IMR-90 (cell line): ENCODE measurements around the gene FNDC3A. TPM values are rescaled to one million over a fixed set of nuclear protein-coding genes. Genes with fewer than 3 reads are reported as not detected.

ENCODE experiments used
- ATAC-seq: fragments of 200-7000 bp; cut with Tn5 transposase; 2 replicates; pipeline ENCODE4 v1.9.1; 2020; ENCODE audit warnings: low read depth, mild to moderate bottlenecking, moderate library complexity
- BruUV-seq: library from RNA; stranded (reverse); fragments of 400-500 nt; replicated peaks from 2 replicates; lab custom pipeline; 2021; lab: Mats Ljungman, UMichigan
- CTCF ChIA-PET: fragments of 300-600 bp; formaldehyde crosslinking; extraction: SDS; loops from one replicate; lab custom pipeline; 2021; ENCODE audit warnings: antibody characterized with exemption; lab: Yijun Ruan, JAX
- POLR2A ChIA-PET: fragments of 300-600 bp; sonication (Branson Sonifier 250); formaldehyde crosslinking; loops from one replicate; lab custom pipeline; 2022; ENCODE audit warnings: antibody characterized with exemption; ENCODE audit not compliant: unreplicated experiment; lab: Charles Lee
- DNase-seq: peaks from one replicate; pipeline ENCODE4 v3.0.0; 2013
- H2AFZ ChIP-seq: replicated peaks from 2 replicates; pipeline ENCODE3; 2013; ENCODE audit warnings: low read length, mild to moderate bottlenecking; ENCODE audit not compliant: poor library complexity
- H2AK5ac ChIP-seq: 2 replicates; pipeline ENCODE4 v1.6.1; 2013; ENCODE audit warnings: low read depth, low read length, inconsistent platforms
- H2AK9ac ChIP-seq: replicated peaks from 2 replicates; pipeline ENCODE3; 2013; ENCODE audit warnings: mild to moderate bottlenecking, low read depth, low read length, moderate library complexity; ENCODE audit not compliant: poor library complexity
- H2BK120ac ChIP-seq: 2 replicates; pipeline ENCODE4 v1.6.1; 2013; ENCODE audit warnings: low read depth, low read length, inconsistent platforms
- H2BK15ac ChIP-seq: 3 replicates; pipeline ENCODE4 v1.6.1; 2013; ENCODE audit warnings: low read depth, low read length, inconsistent platforms
- H2BK20ac ChIP-seq: 2 replicates; pipeline ENCODE4 v1.6.1; 2013; ENCODE audit warnings: low read depth, mild to moderate bottlenecking, inconsistent platforms, low read length, moderate library complexity
- H2BK5ac ChIP-seq: 2 replicates; pipeline ENCODE4 v1.6.1; 2013; ENCODE audit warnings: mild to moderate bottlenecking, low read depth, low read length, inconsistent platforms; ENCODE audit not compliant: poor library complexity, severe bottlenecking
- H3K14ac ChIP-seq: replicated peaks from 2 replicates; pipeline ENCODE4 v1.6.1; 2013; ENCODE audit warnings: low read depth, low read length, inconsistent platforms
- H3K18ac ChIP-seq: 2 replicates; pipeline ENCODE4 v1.6.1; 2013; ENCODE audit warnings: low read depth, low read length, control low read depth
- H3K23ac ChIP-seq: 2 replicates; pipeline ENCODE4 v1.6.1; 2013; ENCODE audit warnings: low read depth, low read length, inconsistent platforms
- H3K27ac ChIP-seq: 2 replicates; pipeline ENCODE4 v1.5.1; 2013; ENCODE audit warnings: mild to moderate bottlenecking, control low read depth, low read length; ENCODE audit not compliant: insufficient read depth
- H3K27me3 ChIP-seq: 2 replicates; pipeline ENCODE4 v1.6.1; 2013; ENCODE audit warnings: low read length; ENCODE audit not compliant: control insufficient read depth, insufficient read depth
- H3K36me3 ChIP-seq: 2 replicates; pipeline ENCODE4 v1.6.1; 2013; ENCODE audit warnings: low read length, mixed read lengths; ENCODE audit not compliant: control insufficient read depth, insufficient read depth
- H3K4ac ChIP-seq: 2 replicates; pipeline ENCODE4 v1.6.1; 2013; ENCODE audit warnings: low read depth, low read length, inconsistent platforms
- H3K4me1 ChIP-seq: 2 replicates; pipeline ENCODE4 v1.6.1; 2013; ENCODE audit warnings: low read length, mixed read lengths; ENCODE audit not compliant: control insufficient read depth, insufficient read depth
- H3K4me2 ChIP-seq: 2 replicates; pipeline ENCODE4 v1.6.1; 2013; ENCODE audit warnings: low read depth, mild to moderate bottlenecking, control low read depth, low read length, moderate library complexity
- H3K4me3 ChIP-seq: 2 replicates; pipeline ENCODE4 v1.5.1; 2013; ENCODE audit warnings: low read depth, mild to moderate bottlenecking, control low read depth, low read length, moderate library complexity; ENCODE audit not compliant: insufficient read depth
- H3K56ac ChIP-seq: 2 replicates; pipeline ENCODE4 v1.6.1; 2013; ENCODE audit warnings: low read length, inconsistent platforms; ENCODE audit not compliant: insufficient read depth; ENCODE audit errors: extremely low read depth
- H3K79me1 ChIP-seq, 2 experiments: 2 replicates each; pipeline ENCODE4 v1.6.1; 2013; ENCODE audit warnings: low read length in 2 of 2, inconsistent platforms in 1 of 2, low read depth in 1 of 2
- H3K9ac ChIP-seq: 2 replicates; pipeline ENCODE4 v1.6.1; 2013; ENCODE audit warnings: low read depth, low read length, control low read depth
- H3K9me1 ChIP-seq: 2 replicates; pipeline ENCODE4 v1.6.1; 2013; ENCODE audit warnings: low read length, inconsistent platforms; ENCODE audit not compliant: insufficient read depth
- H3K9me3 ChIP-seq: 2 replicates; pipeline ENCODE4 v1.6.1; 2013; ENCODE audit warnings: low read length; ENCODE audit not compliant: control insufficient read depth, insufficient read depth
- H4K20me1 ChIP-seq: 2 replicates; pipeline ENCODE4 v1.6.1; 2013; ENCODE audit warnings: low read length, inconsistent platforms; ENCODE audit not compliant: insufficient read depth
- H4K5ac ChIP-seq: 2 replicates; pipeline ENCODE4 v1.6.1; 2013; ENCODE audit warnings: mild to moderate bottlenecking, low read depth, low read length, control low read depth
- H4K8ac ChIP-seq, 2 experiments: 2 replicates each; pipeline ENCODE4 v1.6.1; 2013; ENCODE audit warnings: low read depth in 2 of 2, low read length in 2 of 2, control low read depth in 1 of 2, inconsistent platforms in 1 of 2
- H4K91ac ChIP-seq: 2 replicates; pipeline ENCODE4 v1.6.1; 2013; ENCODE audit warnings: low read depth, low read length, inconsistent platforms; ENCODE audit not compliant: insufficient read depth
- BHLHE40 ChIP-seq: fragments of 150-350 bp; IDR thresholded peaks from 2 replicates; pipeline ENCODE4 v1.6.1; 2016; ENCODE audit warnings: mild to moderate bottlenecking, low read depth, low read length
- CEBPB ChIP-seq: IDR thresholded peaks from 2 replicates; pipeline ENCODE4 v1.6.1; 2012; ENCODE audit warnings: low read depth, low read length, improper control_type of control experiment
- CHD1 ChIP-seq: IDR thresholded peaks from 2 replicates; pipeline ENCODE4 v1.6.1; 2012; ENCODE audit warnings: low read depth, low read length, improper control_type of control experiment
- FOS ChIP-seq: fragments of 150-350 bp; IDR thresholded peaks from 2 replicates; pipeline ENCODE4 v1.6.1; 2016; ENCODE audit warnings: low read depth, low read length
- MAFK ChIP-seq: IDR thresholded peaks from 2 replicates; pipeline ENCODE4 v1.6.1; 2012; ENCODE audit warnings: low read depth, low read length, improper control_type of control experiment
- MAZ ChIP-seq: IDR thresholded peaks from 2 replicates; pipeline ENCODE4 v1.6.1; 2012; ENCODE audit warnings: low read depth, mild to moderate bottlenecking, low read length, improper control_type of control experiment, moderate library complexity, borderline replicate concordance
- MXI1 ChIP-seq: IDR thresholded peaks from 2 replicates; pipeline ENCODE4 v1.6.1; 2012; ENCODE audit warnings: low read depth, mild to moderate bottlenecking, low read length, moderate library complexity, borderline replicate concordance
- NFE2L2 ChIP-seq: fragments of 150-350 bp; IDR thresholded peaks from 2 replicates; pipeline ENCODE4 v1.6.1; 2016; ENCODE audit warnings: low read depth, mild to moderate bottlenecking, low read length
- POLR2A ChIP-seq: IDR thresholded peaks from 2 replicates; pipeline ENCODE4 v1.6.1; 2012; ENCODE audit warnings: mild to moderate bottlenecking, low read depth, low read length
- RAD21 ChIP-seq: IDR thresholded peaks from 2 replicates; pipeline ENCODE4 v1.6.1; 2012; ENCODE audit warnings: low read length, improper control_type of control experiment
- RCOR1 ChIP-seq: IDR thresholded peaks from 2 replicates; pipeline ENCODE4 v1.6.1; 2012; ENCODE audit warnings: mild to moderate bottlenecking, low read length, improper control_type of control experiment; ENCODE audit not compliant: insufficient replicate concordance
- RFX5 ChIP-seq: IDR thresholded peaks from 2 replicates; pipeline ENCODE4 v1.8.0; 2012; ENCODE audit warnings: low read depth, mild to moderate bottlenecking, low read length, moderate library complexity
- SMC3 ChIP-seq: fragments of 150-350 bp; IDR thresholded peaks from 2 replicates; pipeline ENCODE4 v1.6.1; 2016; ENCODE audit warnings: low read depth, mild to moderate bottlenecking, antibody characterized with exemption, low read length, moderate library complexity
- WGBS, 2 experiments: methylation state at CpG; one replicate each; pipeline versions ENCODE4 v1.1.5 to v1.1.7; 2013; ENCODE audit warnings: missing lambda C conversion rate in 2 of 2; ENCODE audit not compliant: insufficient read length in 1 of 2; ENCODE audit errors: extremely low coverage in 2 of 2; 5-methylcytosine and 5-hydroxymethylcytosine counted together
- dilution Hi-C: fragments of 300-500 bp; cut with HindIII; formaldehyde crosslinking; loops from one replicate; pipeline ENCODE4 v1.14.3; 2018; ENCODE audit warnings: low sequenced_read_pairs; ENCODE audit not compliant: unreplicated experiment
- in situ Hi-C: fragments of 300-500 bp; cut with MboI; formaldehyde crosslinking; loops from 3 replicates; pipeline ENCODE4 v1.14.3; 2019; ENCODE audit warnings: low sequenced_read_pairs, inconsistent platforms, mixed read lengths
- intact Hi-C: fragments of 100-400 bp; cut with micrococcal nuclease; formaldehyde crosslinking; loops from 2 replicates; pipeline ENCODE4 v1.10.0; 2022
- polyA plus RNA-seq, 3 experiments: library from polyadenylated mRNA; depleted of rRNA; stranded (reverse); fragments of >200 nt; gene quantifications; 2 replicates each; pipeline ENCODE4 v1.2.3, GENCODE V29; 2012; ENCODE audit warnings: low replicate concordance in 1 of 3
- total RNA-seq: library from RNA; depleted of rRNA; stranded (reverse); fragments of >200 nt; gene quantifications from 2 replicates; pipeline ENCODE4 v1.2.3, GENCODE V29; 2012
- TF ChIP-seq, protein P1 (sequence below): fragments of 150-350 bp; IDR thresholded peaks from 2 replicates; pipeline ENCODE4 v1.6.1; 2017; ENCODE audit warnings: mild to moderate bottlenecking, antibody characterized with exemption, low read length, low read depth
- TF ChIP-seq, protein P2 (sequence below): fragments of 150-350 bp; IDR thresholded peaks from 2 replicates; pipeline ENCODE4 v1.6.1; 2016; ENCODE audit warnings: low read depth, mild to moderate bottlenecking, low read length, moderate library complexity, borderline replicate concordance
- TF ChIP-seq, protein P3 (sequence below): conservative IDR thresholded peaks from 2 replicates; pipeline ENCODE4 v1.5.1; 2012; ENCODE audit warnings: mild to moderate bottlenecking, low read depth, low read length, improper control_type of control experiment

Gene FNDC3A
- total and polyA plus RNA-seq, 2 of the 4 experiments (the other 2 are of a cell fraction): 29.2 to 60.4 TPM

DNA sequence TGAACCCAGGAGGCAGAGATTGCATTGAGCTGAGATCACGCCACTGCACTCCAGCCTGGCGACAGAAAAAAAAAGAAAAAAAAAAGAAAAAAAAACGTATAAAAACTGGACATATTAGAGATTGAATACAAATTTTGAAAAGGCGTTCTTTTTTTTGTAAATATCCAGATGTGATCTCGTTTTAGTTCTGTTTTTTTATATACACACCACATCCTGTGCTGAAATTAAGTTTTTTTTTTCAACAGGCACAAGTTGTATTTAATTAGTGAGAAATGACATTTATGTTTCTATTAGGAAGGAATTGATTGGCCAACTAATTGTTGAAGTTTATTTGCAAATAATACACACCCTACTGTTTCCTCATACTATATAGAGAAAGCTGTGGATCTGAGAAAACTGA is 275.6 kb downstream of the FNDC3A start:
- Histone ChIP-seq H2AK9ac (no peak overlapping the region), H3K9me3 (no peaks in the 10 kb centered on the region), H3K9me1 (peaks cover 6% of the 10 kb centered on the region; the same call in 1 of the 2 replicates), H2AFZ (no peak overlapping the region), H3K18ac (no peak overlapping the region), H3K23ac (no peak overlapping the region), H3K4me3 (no peak overlapping the region), H3K9ac (no peak overlapping the region), H3K4me1 (no peaks in the 10 kb centered on the region), H3K36me3 (peaks cover 9% of the 10 kb centered on the region), H2BK20ac (no peak overlapping the region), H4K20me1 (no peaks in the 10 kb centered on the region), H3K14ac (no peak overlapping the region), H4K91ac (no peak overlapping the region), H3K56ac (no peak overlapping the region), H4K5ac (no peak overlapping the region), H3K79me1 (peaks cover 19 to 32% of the 10 kb centered on the region in 2 experiments), H3K27ac (no peak overlapping the region), H3K4me2 (no peak overlapping the region), H4K8ac (no peak overlapping the region), H2BK5ac (no peak overlapping the region), H3K4ac (no peak overlapping the region), H2AK5ac (no peak overlapping the region), H2BK15ac (no peak overlapping the region), H3K27me3 (no peaks in the 10 kb centered on the region), H2BK120ac (no peak overlapping the region)
- dilution Hi-C loops: no loop called here
- in situ Hi-C loops: no loop called here
- no peak for DNase-seq
- no peak for ATAC-seq
- POLR2A ChIA-PET: no interaction called here
- intact Hi-C loops: no loop called here
- CTCF ChIA-PET: interaction anchor here (0.7 kb wide), 1 partner anchor 9 kb away, joined by 3 read pairs; no protein-coding TSS in a partner anchor
- BruUV-seq: no TSS peak
- WGBS, 2 experiments: no CpG with 5 or more reads among the region's 5 CpGs
- TF ChIP-seq MAZ (no peak), BHLHE40 (no peak), RCOR1 (no peak), RAD21 (no peak), RFX5 (no peak), MAFK (no peak), CEBPB (no peak), NFE2L2 (no peak), CHD1 (no peak), POLR2A (no peak), MXI1 (no peak), FOS (no peak), SMC3 (no peak)
- TF ChIP-seq, protein P1, sequence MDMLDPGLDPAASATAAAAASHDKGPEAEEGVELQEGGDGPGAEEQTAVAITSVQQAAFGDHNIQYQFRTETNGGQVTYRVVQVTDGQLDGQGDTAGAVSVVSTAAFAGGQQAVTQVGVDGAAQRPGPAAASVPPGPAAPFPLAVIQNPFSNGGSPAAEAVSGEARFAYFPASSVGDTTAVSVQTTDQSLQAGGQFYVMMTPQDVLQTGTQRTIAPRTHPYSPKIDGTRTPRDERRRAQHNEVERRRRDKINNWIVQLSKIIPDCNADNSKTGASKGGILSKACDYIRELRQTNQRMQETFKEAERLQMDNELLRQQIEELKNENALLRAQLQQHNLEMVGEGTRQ: no peak
- TF ChIP-seq, protein P2, sequence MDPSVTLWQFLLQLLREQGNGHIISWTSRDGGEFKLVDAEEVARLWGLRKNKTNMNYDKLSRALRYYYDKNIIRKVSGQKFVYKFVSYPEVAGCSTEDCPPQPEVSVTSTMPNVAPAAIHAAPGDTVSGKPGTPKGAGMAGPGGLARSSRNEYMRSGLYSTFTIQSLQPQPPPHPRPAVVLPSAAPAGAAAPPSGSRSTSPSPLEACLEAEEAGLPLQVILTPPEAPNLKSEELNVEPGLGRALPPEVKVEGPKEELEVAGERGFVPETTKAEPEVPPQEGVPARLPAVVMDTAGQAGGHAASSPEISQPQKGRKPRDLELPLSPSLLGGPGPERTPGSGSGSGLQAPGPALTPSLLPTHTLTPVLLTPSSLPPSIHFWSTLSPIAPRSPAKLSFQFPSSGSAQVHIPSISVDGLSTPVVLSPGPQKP: no peak
- TF ChIP-seq, protein P3, sequence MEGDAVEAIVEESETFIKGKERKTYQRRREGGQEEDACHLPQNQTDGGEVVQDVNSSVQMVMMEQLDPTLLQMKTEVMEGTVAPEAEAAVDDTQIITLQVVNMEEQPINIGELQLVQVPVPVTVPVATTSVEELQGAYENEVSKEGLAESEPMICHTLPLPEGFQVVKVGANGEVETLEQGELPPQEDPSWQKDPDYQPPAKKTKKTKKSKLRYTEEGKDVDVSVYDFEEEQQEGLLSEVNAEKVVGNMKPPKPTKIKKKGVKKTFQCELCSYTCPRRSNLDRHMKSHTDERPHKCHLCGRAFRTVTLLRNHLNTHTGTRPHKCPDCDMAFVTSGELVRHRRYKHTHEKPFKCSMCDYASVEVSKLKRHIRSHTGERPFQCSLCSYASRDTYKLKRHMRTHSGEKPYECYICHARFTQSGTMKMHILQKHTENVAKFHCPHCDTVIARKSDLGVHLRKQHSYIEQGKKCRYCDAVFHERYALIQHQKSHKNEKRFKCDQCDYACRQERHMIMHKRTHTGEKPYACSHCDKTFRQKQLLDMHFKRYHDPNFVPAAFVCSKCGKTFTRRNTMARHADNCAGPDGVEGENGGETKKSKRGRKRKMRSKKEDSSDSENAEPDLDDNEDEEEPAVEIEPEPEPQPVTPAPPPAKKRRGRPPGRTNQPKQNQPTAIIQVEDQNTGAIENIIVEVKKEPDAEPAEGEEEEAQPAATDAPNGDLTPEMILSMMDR: no peak
